Measurements from ENCODE around the gene HGFAC. TPM values are rescaled to one million over a fixed set of nuclear protein-coding genes. Genes with fewer than 3 reads are reported as not detected.
A peak's percentile ranks its signal among the peaks of the same experiment; 100 is the strongest.

HGFAC gene
- total RNA-seq, 1 experiment from 2014 or later: 0.37 TPM

DNA sequence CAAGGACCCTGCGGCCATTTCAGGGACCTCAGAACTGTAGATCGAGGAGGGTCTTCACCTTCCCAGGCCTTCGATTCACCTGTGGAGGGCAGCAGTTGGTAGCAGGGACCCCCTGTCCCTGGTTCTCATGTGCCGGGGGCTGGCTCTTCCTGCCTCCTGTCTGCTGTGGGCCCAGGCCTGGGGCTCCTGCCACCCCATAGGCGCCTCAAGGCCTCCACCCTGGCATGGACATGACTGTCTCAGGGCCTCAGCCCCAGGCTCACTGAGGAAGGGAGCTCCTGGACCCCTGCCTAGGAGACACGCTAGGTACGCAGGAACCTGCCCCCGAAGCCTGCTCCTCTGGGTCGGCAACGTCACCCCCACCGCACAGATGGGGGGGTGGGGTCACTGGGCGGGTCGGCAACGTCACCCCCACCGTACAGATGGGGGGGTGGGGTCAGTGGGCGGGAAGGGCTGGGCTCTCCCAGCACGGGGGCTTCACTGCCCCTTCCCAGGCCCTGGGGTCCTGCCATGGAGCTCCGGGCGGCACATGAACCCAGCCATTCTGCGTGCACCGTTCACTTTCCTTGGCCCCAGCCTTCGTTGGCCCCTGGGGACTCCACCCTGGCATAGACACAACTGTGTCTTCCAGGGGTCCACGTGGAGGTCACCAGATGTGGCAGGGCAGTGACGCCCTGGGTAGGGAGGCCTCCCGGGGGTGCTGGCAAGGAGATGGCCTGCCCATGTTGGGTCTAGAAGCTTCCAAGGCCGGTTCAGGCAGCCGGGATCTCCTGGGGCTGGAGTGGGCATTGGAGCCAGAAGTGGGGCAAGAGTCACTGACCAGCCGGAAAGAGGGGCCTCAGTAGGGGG lies 3.5 kb upstream of the HGFAC start:
- Histone ChIP-seq H3K14ac (ENCODE audit: insufficient read depth, low read length) (no peak overlapping the region), H3K56ac (ENCODE audit: insufficient read length, low read depth, low read length) (no peak overlapping the region), H3K27ac (ENCODE audit: insufficient read length, low read depth, low read length) (no peak overlapping the region), H2BK5ac (ENCODE audit: insufficient read length, low read length) (no peak overlapping the region), H2AK5ac (ENCODE audit: insufficient read length, low read length) (no peak overlapping the region), H4K20me1 (ENCODE audit: control insufficient read depth, insufficient read depth, insufficient read length) (no peaks in the 10 kb centered on the region), H2BK20ac (ENCODE audit: low read depth, low read length, poor library complexity, severe bottlenecking) (no peak overlapping the region), H4K8ac (replicated peaks; ENCODE audit: insufficient read length, low read depth, low read length) (no peak overlapping the region), H2BK15ac (ENCODE audit: low read depth, low read length) (no peak overlapping the region), H3K79me2 (ENCODE audit: insufficient read depth, low read length) (no peaks in the 10 kb centered on the region), H4K5ac (ENCODE audit: insufficient read length, low read depth, low read length) (no peak overlapping the region), H3K9ac (ENCODE audit: extremely low read depth, insufficient read length, low read length) (no peak overlapping the region), H4K91ac (ENCODE audit: insufficient read length, low read depth, low read length) (no peak overlapping the region), H3K23ac (ENCODE audit: insufficient read length, low read depth, low read length) (no peak overlapping the region), H3T11ph (ENCODE audit: low read length) (no peak overlapping the region), H3K4me2 (ENCODE audit: insufficient read depth, insufficient read length, low read length) (no peak overlapping the region), H2BK12ac (ENCODE audit: insufficient read length, low read depth, low read length) (no peak overlapping the region), H3K27me3 (ENCODE audit: insufficient read depth, low read length) (no peaks in the 10 kb centered on the region), H3K23me2 (ENCODE audit: insufficient read length, low read depth, low read length, poor library complexity, severe bottlenecking) (no peaks in the 10 kb centered on the region), H3K4ac (ENCODE audit: low read depth, low read length) (no peak overlapping the region), H2AFZ (ENCODE audit: low read length) (no peak overlapping the region), H3K9me3 (ENCODE audit: control insufficient read depth, low read depth, low read length) (no peaks in the 10 kb centered on the region), H3K4me1 (ENCODE audit: insufficient read depth, low read length) (no peaks in the 10 kb centered on the region), H2BK120ac (ENCODE audit: low read depth, low read length, poor library complexity, severe bottlenecking) (no peak overlapping the region), H3K79me1 (ENCODE audit: insufficient read depth, low read depth, low read length, poor library complexity, severe bottlenecking) (no peaks in the 10 kb centered on the region), H3K18ac (ENCODE audit: insufficient read length, low read depth, low read length) (no peak overlapping the region)
- Mint-ChIP-seq H3K4me3 (no peak overlapping the region), H3K27me3 (ENCODE audit: low read depth) (no peaks in the 10 kb centered on the region; the same call in 1 of the 2 replicates), H3K36me3 (ENCODE audit: insufficient read depth in 1 of 3, low read depth in 3 of 3) (no peaks in the 10 kb centered on the region), H3K4me1 (peaks cover 2 to 13% of the 10 kb centered on the region in 2 experiments; a peak in 3 of 4 replicates), H3K9me3 (no peaks in the 10 kb centered on the region), H3K27ac (peak overlapping the region in 1 of 3 experiments; percentile 83; a peak in 2 of 7 replicates)
- TF ChIP-seq, protein P1, sequence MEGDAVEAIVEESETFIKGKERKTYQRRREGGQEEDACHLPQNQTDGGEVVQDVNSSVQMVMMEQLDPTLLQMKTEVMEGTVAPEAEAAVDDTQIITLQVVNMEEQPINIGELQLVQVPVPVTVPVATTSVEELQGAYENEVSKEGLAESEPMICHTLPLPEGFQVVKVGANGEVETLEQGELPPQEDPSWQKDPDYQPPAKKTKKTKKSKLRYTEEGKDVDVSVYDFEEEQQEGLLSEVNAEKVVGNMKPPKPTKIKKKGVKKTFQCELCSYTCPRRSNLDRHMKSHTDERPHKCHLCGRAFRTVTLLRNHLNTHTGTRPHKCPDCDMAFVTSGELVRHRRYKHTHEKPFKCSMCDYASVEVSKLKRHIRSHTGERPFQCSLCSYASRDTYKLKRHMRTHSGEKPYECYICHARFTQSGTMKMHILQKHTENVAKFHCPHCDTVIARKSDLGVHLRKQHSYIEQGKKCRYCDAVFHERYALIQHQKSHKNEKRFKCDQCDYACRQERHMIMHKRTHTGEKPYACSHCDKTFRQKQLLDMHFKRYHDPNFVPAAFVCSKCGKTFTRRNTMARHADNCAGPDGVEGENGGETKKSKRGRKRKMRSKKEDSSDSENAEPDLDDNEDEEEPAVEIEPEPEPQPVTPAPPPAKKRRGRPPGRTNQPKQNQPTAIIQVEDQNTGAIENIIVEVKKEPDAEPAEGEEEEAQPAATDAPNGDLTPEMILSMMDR (conservative IDR thresholded peaks at IDR 0.05): no peak
- no CpG with 5 or more reads among the region's 28 CpGs for WGBS (ENCODE audit: extremely low coverage, insufficient read length, low lambda C conversion rate)
- DNase-seq: no peak

Measured in H9 (cell line).